NB4 (cell line): ENCODE measurements around the gene TAF12.

Experiments
- CTCF ChIP-seq: IDR thresholded peaks from one replicate; pipeline ENCODE4 v1.5.1; 2012; ENCODE audit warnings: low read depth, low read length
- MAX ChIP-seq: IDR thresholded peaks from 2 replicates; pipeline ENCODE4 v1.6.1; 2011; ENCODE audit warnings: low read depth, low read length
- POLR2A ChIP-seq: IDR thresholded peaks from 2 replicates; pipeline ENCODE4 v1.6.1; 2011; ENCODE audit warnings: mild to moderate bottlenecking; ENCODE audit not compliant: insufficient read length; ENCODE audit errors: extremely low read depth

- peak; percentile 98 for TF ChIP-seq MAX
- TF ChIP-seq CTCF: peak; percentile 15
- peak; percentile 89 for TF ChIP-seq POLR2A
Measured at GRCh38 chr1:28642847-28643635, at the start of gene TAF12.
